Activated T-cell treated with anti-CD3 and anti-CD28 coated beads, Interleukin-2, amount 50 U/mL, for 1 hour (primary cell): ENCODE results near the gene PRDM16.

ENCODE experiments used
- DNase-seq: peaks from one replicate; pipeline ENCODE4 v3.0.0-alpha.2; 2020

PRDM16 gene

GRCh38 chr1:3068564-3069431, at the start of gene PRDM16:
Gene PRDM16, plus strand, starts transcription at chr1:3069203. Its CDS starts 57 bp downstream, at chr1:3069260.
- no peak for DNase-seq

DNA sequence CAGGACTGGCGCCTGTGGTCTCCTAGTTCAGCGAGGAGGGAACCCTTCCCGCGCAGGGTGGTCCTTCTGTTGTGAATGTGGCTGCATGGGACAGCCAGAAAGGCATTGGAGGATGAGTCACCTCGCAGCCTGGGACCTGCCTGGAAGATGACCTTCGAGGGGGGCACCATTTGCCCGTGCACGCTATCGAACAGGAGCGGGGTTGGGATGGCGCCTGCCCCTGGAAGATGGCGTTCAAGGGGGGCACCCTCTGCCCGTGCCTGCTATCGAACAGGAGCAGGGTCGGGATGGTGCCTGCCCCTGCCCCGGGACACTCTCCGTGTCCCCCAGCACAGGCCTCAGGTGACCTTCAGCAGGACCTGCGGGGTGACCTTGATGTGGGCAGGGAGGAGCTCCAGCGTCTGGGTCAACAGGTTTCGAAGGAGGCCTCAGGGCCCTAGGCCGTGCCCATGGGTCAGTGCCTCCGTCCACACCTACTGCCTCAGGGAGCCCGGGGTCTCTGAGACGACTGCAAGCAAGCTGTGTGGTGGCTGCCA, 49.4 kb upstream of the PRDM16 start:
- no peak for DNase-seq

GRCh38 chr1:3020263-3020909, 48.6 kb upstream of the PRDM16 start:
- peak; percentile 9 for DNase-seq

DNA sequence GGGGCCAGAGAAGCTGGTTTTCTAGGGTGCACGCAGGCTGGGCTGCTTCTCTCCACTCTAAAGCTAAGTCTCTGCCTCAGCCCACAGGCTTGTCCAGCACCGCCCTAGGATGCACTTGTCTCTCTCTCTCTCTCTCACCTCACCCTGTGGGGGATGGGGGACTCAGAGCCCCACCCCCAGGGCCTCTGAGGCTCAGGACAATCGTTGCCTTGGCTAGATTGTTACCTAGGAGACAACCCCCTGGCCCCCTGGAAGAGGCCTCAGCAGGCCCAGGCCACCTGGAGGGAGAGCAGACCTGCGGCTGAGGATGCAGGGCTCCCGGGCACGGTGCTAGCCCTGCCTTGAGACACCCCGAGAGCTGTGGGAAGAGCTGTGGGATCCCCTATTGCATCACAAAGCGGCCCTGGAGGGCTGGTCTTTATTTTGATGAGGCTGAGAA, 47.8 kb upstream of the PRDM16 start, which contains the start of gene ACTRT2:
Gene ACTRT2, plus strand, starts transcription at position 235 of the 439 bp plus-strand sequence. CDS start 220 bp downstream, outside the sequence.
- DNase-seq: no peak

DNA sequence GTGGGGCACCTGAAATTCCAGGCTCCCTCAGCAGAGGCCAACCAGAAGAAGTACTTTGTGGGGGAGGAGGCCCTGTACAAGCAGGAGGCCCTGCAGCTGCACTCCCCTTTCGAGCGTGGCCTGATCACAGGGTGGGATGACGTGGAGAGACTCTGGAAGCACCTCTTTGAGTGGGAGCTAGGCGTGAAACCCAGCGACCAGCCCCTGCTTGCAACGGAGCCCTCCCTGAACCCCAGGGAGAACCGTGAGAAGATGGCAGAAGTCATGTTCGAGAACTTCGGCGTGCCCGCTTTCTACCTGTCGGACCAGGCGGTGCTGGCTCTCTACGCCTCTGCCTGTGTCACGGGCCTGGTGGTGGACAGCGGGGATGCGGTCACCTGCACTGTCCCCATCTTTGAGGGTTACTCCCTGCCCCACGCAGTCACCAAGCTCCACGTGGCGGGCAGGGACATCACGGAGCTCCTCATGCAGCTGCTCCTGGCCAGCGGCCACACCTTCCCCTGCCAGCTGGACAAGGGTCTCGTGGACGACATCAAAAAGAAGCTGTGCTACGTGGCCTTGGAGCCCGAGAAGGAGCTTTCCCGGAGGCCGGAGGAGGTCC, 47.1 kb upstream of the PRDM16 start:
- DNase-seq: peak; percentile 16

GRCh38 chr1:3022511-3022973, 46.5 kb upstream of the PRDM16 start:
- peak; percentile 11 for DNase-seq

DNA sequence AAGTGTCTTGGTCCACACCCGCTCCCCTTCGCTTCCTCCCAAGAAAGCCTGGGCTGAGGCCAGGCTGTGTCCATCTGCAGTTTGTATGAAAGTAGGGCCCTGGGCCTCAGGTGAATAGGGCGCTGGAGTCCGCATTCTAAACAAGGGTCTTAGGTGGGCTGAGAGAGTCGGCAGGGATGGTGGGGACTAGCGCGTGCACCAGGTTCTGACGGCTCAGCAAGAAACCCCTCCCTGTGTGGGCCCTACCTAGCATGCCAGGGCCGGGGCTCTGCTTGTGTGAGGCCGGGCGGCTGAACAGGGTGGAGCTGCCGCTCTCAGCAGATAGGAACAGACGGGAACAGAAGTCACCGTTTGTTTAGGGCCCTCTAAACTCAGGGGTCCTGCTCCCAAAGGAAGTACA, 46.0 kb upstream of the PRDM16 start:
- no peak for DNase-seq

GRCh38 chr1:3024019-3024418, 45.0 kb upstream of the PRDM16 start:
- DNase-seq: no peak

DNA sequence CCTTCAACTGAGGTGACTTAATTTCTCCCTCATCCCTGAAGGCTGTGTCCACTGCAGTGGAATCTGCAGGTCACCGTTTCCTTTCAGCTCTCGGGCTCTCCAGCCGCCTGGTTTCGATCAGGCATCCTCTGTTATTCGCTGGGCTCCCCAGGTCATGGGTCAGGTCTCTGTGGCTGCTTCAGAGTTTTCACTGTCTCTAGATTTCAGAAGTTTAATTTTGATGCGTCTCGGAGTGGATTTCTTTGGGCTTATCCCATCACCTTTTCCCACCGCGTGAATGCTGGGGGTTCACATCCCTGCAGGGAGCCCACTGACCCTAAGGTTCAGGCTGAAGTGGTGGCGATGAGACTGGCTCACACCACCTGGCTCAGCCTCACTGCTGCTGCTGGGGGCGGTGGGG, 44.4 kb upstream of the PRDM16 start:
- no peak for DNase-seq

- DNase-seq: no peak
These were observed 42.9 kb upstream of the PRDM16 start for GRCh38 chr1:3026124-3026523.

- DNase-seq: no peak
These were observed 42.2 kb upstream of the PRDM16 start for GRCh38 chr1:3026581-3027391.

DNA sequence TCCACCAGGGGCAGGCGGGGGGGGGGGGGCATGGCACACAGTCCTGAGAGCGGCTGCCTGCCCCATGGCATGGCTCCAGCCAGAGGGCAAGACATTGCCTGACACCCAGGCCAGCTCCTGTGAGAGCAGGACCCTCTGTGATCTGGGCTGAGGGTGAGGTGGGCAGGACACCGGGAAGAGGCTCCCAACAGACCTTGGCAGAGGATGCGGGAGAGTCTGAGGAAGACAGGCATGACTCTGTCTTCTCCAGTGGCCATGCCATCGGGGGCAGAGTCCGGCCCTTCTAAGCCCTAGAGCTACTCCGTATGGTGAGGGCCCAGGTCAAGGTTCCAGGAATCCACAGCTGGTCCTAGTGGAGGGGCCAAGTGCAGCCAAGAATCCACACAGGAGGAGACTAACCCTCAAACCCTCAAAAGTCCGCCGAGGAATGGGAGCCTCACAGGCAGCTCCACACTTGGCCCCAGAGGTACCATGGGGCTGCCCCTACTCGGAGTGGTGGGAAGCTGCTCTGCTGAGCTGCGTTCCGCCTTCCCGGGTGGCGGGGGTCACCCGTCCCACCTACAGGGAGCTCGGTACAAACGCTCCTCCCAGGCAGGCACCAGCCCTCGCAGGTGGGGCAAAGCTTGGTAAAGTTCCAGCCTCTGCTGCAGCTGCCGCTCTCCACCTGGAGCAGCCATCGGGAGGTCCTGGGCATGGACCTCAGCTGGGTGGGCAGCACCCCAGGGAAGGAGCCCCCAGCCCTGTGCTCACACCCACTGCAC, 41.2 kb upstream of the PRDM16 start:
- DNase-seq: no peak

DNA sequence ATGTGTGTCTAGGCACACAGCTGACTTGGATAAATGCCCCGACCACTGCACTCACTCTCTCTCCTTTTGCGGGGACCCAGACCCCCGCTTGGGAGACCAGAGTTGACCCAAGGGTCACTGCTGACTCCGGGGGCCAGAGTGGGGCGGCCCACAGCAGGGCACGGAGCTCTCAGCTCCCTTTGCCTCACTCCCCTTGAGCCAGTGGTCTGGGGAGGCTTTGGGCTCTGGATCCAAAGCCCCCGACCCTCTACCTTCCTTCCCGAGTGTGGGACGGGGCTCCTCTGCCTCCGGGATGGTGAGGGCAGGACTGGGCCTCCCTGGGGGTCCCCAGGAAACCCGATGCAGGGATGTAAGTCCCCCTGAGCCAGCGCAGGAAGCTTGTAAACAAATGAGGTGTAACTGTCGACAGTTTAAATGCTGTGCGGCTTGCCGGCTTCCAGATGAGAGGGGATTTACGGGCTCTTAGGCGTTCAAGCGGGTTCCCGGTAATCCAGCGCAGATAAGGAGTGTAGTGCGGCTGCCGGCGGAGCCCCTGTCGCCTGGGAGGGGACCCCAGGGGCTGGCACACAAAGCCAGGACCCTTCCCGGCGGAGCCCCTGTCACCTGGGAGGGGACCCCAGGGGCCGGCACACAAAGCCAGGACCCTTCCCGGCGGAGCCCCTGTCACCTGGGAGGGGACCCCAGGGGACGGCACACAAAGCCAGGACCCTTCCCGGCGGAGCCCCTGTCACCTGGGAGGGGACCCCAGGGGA, 40.3 kb upstream of the PRDM16 start:
- DNase-seq: no peak

GRCh38 chr1:3029481-3029961, 39.5 kb upstream of the PRDM16 start:
- no peak for DNase-seq

GRCh38 chr1:3029991-3030662, 38.9 kb upstream of the PRDM16 start:
- DNase-seq: peak; percentile 15

- DNase-seq: no peak
These were observed 38.2 kb upstream of the PRDM16 start for GRCh38 chr1:3030663-3031381.

DNA sequence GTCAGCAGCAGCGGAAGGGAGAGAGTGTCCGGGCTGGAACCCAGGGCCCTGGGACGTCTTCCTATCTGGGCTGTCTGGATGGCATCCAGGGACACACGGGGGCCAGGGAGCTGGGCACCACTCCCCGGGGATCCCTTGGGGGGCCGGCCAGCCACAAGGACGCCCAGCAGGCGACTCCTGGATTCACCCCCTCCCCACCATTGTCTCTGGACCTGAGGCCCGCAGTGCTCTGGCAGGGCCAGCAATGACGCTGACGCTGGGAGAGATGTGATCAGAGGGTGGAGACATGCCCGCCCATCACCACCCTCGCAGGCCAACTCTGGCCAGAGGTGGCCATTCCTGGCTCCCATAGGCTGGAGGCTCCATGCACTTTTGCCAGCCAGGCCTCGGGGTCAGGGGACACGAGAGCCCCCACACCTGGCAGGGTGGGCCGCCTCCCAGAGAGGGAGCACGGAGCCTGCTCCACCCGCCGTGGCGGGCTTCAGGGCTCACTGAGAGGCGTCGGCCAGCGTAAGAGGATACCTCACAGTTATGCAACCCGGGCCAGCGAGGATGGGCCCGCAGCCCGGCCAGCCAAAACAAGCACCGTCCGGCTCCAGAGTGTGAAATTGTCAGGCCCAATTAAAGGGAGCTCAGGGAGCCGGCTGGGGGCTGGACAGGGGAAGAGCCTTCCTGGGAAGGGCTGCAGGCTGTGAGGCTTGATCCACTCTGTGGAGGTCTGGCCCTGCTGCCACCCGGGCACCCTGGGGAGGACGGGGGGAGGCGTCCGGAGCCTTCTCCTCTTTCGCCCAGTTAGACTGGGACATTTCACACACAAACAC, 37.4 kb upstream of the PRDM16 start:
- peak; percentile 17 for DNase-seq

DNA sequence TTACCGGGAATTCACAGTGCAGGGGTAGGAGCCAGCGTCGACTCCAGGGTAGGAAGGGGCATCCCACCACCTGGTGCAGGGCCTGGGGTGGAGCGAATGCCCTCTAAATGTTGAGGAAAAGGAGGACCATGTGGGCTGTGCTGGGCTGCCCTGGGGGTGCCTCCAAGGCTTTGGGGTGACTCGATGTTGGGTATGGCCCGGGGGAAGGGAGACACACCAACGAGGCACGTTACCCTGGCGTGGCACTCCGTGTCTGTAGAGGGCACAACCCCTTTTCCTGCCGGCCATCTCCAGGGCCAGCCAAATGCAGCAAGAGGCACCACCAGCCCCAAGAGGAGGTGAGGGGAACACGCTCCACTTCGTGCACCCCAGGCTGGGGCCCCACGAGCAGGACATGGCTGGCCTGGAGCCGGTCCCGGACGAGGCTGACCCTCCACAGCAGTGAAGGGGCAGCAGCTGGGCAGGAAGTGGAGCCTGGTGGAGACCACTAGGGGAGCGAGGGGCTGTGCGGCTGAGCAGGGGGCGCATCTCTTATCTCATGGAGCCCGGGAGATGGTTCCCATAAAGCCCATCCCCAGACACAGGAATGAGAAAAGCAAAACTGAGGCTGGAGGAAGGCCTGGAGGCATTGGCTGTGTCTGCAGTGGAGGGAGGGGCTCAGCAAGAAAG, 36.5 kb upstream of the PRDM16 start:
- DNase-seq: no peak
